Panc1 (cell line): ENCODE results near the gene MMP24OS. TPM values are rescaled to one million over a fixed set of nuclear protein-coding genes. Genes with fewer than 3 reads are reported as not detected.

Source experiments
- ATAC-seq: fragments of 200-7000 bp; cut with Tn5 transposase; 2 replicates; pipeline ENCODE4 v1.9.1; 2020; ENCODE audit warnings: mild to moderate bottlenecking, moderate library complexity
- BruUV-seq: library from RNA; stranded (reverse); fragments of 400-500 nt; replicated peaks from 2 replicates; lab custom pipeline; 2021; lab: Mats Ljungman, UMichigan
- CTCF ChIA-PET: fragments of 300-600 bp; sonication (Branson Sonifier 250); formaldehyde crosslinking; loops from one replicate; lab custom pipeline; 2022; ENCODE audit warnings: antibody characterized with exemption; lab: Charles Lee
- POLR2A ChIA-PET: fragments of 300-600 bp; sonication (Branson Sonifier 250); formaldehyde crosslinking; loops from one replicate; lab custom pipeline; 2022; ENCODE audit warnings: antibody characterized with exemption; lab: Charles Lee
- DNase-seq: peaks from one replicate; pipeline ENCODE4 v3.0.0-alpha.2; 2010; ENCODE audit warnings: low read depth, low spot score
- H3K27ac ChIP-seq: 2 replicates; pipeline ENCODE4 v1.5.1; 2011; ENCODE audit warnings: mild to moderate bottlenecking, low read length, inconsistent platforms
- H3K27me3 ChIP-seq: fragments of 200-500 bp; sonication (Bioruptor generic); 2 replicates; pipeline ENCODE4 v1.6.0; 2014; ENCODE audit warnings: low read length, inconsistent platforms; ENCODE audit not compliant: control insufficient read depth, insufficient read depth
- H3K36me3 ChIP-seq: fragments of 200-500 bp; sonication (Bioruptor generic); 2 replicates; pipeline ENCODE4 v1.5.1; 2014; ENCODE audit warnings: inconsistent platforms, mild to moderate bottlenecking, low read length, moderate library complexity; ENCODE audit not compliant: control insufficient read depth, insufficient read depth
- H3K4me1 ChIP-seq: 2 replicates; pipeline ENCODE4 v1.5.1; 2011; ENCODE audit warnings: inconsistent platforms, mild to moderate bottlenecking, low read length, moderate library complexity; ENCODE audit not compliant: control insufficient read depth, insufficient read depth
- H3K4me3 ChIP-seq, 2 experiments: 2 replicates each; pipeline ENCODE4 v1.5.1; 2011 to 2012; ENCODE audit warnings: low read depth in 2 of 2, low read length in 2 of 2, mild to moderate bottlenecking in 2 of 2, inconsistent platforms in 1 of 2, moderate library complexity in 1 of 2
- H3K9me3 ChIP-seq: fragments of 200-500 bp; sonication (Bioruptor generic); 2 replicates; pipeline ENCODE4 v1.5.1; 2014; ENCODE audit warnings: low read depth, mild to moderate bottlenecking, inconsistent platforms, low read length, moderate library complexity; ENCODE audit not compliant: control insufficient read depth, insufficient read depth
- POLR2AphosphoS5 ChIP-seq: IDR thresholded peaks from 2 replicates; pipeline ENCODE4 v1.6.1; 2012; ENCODE audit warnings: mild to moderate bottlenecking, low read depth, low read length, moderate library complexity
- SIN3A ChIP-seq: IDR thresholded peaks from 2 replicates; pipeline ENCODE4 v1.6.1; 2012; ENCODE audit warnings: low read depth, mild to moderate bottlenecking, low read length, moderate library complexity, borderline replicate concordance; ENCODE audit not compliant: insufficient read depth
- TCF7L2 ChIP-seq: IDR thresholded peaks from 2 replicates; pipeline ENCODE4 v1.6.1; 2011; ENCODE audit warnings: mild to moderate bottlenecking, low read depth, low read length, inconsistent platforms
- in situ Hi-C: cut with HindIII; loops from 2 replicates; pipeline ENCODE4 v1.10.0; 2016; ENCODE audit warnings: low sequenced_read_pairs, low pct_unique_long_range_greater_than_20kb
- intact Hi-C: fragments of 100-400 bp; cut with micrococcal nuclease; formaldehyde crosslinking; loops from one replicate; pipeline ENCODE4 v1.10.0; 2022; ENCODE audit not compliant: unreplicated experiment
- total RNA-seq: library from RNA; stranded (reverse); gene quantifications from one replicate; pipeline ENCODE4 v1.2.1, GENCODE V29; 2021; ENCODE audit not compliant: unreplicated experiment
- TF ChIP-seq, protein P1 (sequence below): fragments of 450-650 bp; IDR thresholded peaks from 2 replicates; pipeline ENCODE4 v1.5.1; 2017; ENCODE audit warnings: mild to moderate bottlenecking
- TF ChIP-seq, protein P2 (sequence below), 2 experiments: IDR thresholded peaks; 2 replicates each; pipeline ENCODE4 v1.6.1; 2011 to 2012; ENCODE audit warnings: low read depth in 2 of 2, control low read depth in 1 of 2, low read length in 1 of 2, mild to moderate bottlenecking in 1 of 2, moderate library complexity in 1 of 2; ENCODE audit not compliant: insufficient read depth in 1 of 2

MMP24OS gene
- total RNA-seq, 1 experiment from 2014 or later: 83.8 TPM

DNA sequence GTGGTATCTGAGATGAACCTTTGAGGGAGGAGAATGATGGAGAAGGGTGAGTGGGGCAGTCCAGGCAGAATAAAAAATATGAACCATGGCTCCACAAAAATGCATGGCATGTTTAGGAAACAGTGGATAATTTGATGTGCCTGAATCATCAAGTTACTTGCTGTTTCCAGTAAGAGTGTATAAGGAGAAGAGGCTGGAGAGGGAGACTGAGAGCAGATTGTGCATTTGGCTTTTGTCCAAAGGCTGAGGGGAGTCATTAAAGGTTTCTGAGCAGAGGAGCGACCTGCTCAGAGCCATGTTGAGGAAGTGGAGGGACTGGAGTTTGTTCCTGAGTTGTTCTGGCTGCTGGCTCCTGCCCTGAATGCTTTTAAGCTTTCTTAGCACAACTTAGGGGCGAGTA, 45.3 kb downstream of the MMP24OS start:
- Histone ChIP-seq H3K36me3 (no peaks in the 10 kb centered on the region), H3K27ac (no peak overlapping the region), H3K27me3 (peaks cover 6% of the 10 kb centered on the region; the same call in 1 of the 2 replicates), H3K9me3 (no peaks in the 10 kb centered on the region), H3K4me1 (no peaks in the 10 kb centered on the region), H3K4me3 (no peak overlapping the region)
- DNase-seq (no peak), ATAC-seq (no peak)
- TF ChIP-seq POLR2AphosphoS5 (no peak), SIN3A (no peak), TCF7L2 (no peak)
- TF ChIP-seq, protein P1, sequence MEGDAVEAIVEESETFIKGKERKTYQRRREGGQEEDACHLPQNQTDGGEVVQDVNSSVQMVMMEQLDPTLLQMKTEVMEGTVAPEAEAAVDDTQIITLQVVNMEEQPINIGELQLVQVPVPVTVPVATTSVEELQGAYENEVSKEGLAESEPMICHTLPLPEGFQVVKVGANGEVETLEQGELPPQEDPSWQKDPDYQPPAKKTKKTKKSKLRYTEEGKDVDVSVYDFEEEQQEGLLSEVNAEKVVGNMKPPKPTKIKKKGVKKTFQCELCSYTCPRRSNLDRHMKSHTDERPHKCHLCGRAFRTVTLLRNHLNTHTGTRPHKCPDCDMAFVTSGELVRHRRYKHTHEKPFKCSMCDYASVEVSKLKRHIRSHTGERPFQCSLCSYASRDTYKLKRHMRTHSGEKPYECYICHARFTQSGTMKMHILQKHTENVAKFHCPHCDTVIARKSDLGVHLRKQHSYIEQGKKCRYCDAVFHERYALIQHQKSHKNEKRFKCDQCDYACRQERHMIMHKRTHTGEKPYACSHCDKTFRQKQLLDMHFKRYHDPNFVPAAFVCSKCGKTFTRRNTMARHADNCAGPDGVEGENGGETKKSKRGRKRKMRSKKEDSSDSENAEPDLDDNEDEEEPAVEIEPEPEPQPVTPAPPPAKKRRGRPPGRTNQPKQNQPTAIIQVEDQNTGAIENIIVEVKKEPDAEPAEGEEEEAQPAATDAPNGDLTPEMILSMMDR: no peak
- TF ChIP-seq, protein P2, sequence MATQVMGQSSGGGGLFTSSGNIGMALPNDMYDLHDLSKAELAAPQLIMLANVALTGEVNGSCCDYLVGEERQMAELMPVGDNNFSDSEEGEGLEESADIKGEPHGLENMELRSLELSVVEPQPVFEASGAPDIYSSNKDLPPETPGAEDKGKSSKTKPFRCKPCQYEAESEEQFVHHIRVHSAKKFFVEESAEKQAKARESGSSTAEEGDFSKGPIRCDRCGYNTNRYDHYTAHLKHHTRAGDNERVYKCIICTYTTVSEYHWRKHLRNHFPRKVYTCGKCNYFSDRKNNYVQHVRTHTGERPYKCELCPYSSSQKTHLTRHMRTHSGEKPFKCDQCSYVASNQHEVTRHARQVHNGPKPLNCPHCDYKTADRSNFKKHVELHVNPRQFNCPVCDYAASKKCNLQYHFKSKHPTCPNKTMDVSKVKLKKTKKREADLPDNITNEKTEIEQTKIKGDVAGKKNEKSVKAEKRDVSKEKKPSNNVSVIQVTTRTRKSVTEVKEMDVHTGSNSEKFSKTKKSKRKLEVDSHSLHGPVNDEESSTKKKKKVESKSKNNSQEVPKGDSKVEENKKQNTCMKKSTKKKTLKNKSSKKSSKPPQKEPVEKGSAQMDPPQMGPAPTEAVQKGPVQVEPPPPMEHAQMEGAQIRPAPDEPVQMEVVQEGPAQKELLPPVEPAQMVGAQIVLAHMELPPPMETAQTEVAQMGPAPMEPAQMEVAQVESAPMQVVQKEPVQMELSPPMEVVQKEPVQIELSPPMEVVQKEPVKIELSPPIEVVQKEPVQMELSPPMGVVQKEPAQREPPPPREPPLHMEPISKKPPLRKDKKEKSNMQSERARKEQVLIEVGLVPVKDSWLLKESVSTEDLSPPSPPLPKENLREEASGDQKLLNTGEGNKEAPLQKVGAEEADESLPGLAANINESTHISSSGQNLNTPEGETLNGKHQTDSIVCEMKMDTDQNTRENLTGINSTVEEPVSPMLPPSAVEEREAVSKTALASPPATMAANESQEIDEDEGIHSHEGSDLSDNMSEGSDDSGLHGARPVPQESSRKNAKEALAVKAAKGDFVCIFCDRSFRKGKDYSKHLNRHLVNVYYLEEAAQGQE (IDR thresholded peaks at IDR 0.05; ENCODE audit: insufficient read depth in 1 of 2, low read depth in 2 of 2, low read length in 1 of 2): no peak
- CTCF ChIA-PET: no interaction called here
- no TSS peak for BruUV-seq
- intact Hi-C loops: no loop called here
- POLR2A ChIA-PET: no interaction called here
- in situ Hi-C loops: no loop called here

DNA sequence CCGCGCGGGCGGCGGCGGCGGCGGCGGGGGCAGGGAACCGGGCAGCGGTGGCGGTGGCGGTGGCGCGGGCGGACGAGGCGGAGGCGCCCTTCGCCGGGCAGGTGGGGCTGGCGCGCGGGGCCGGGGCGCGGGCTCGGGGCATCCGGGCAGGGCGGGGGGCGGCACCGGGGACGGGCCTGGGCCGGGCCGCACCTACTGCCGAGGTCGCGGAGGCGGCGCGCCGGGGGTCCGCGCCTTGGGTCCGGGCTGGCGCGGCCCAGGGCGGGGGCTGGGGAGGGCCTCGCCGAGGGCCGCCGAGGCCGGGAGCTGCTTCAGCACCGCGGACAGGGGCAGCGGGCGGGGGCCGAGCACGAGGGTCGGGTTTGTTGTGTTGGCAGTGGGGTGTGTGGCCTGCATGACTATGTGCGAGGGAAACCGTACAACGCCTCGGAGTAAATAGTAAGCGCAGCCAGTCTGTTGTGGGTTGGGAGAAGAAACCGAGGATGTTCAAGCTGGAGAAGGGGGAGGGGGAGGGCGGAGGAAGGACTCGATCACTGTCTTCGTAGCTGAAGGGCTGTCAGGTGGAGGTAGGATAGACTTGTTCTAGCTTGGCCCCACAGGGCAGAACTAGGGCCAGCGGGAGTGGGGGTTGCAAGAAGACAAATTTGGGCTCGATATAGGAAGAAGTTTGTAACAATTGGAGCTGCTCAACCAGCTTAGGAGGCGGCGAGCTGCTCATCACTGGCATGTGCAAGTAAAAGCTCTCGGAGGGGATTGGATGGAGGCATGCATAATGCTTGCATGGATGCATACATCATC, 50.8 kb downstream of the MMP24OS start:
- Histone ChIP-seq H3K9me3 (no peaks in the 10 kb centered on the region), H3K36me3 (no peaks in the 10 kb centered on the region), H3K27ac (no peak overlapping the region), H3K27me3 (peaks cover 17% of the 10 kb centered on the region), H3K4me1 (no peaks in the 10 kb centered on the region), H3K4me3 (peak overlapping the region; percentile 16 to 45)
- CTCF ChIA-PET: interaction anchor here (0.7 kb wide), 1 partner anchor 364 kb away, joined by 5 read pairs; no protein-coding TSS in a partner anchor
- POLR2A ChIA-PET: interaction anchor here (0.6 kb wide), 1 partner anchor 36 kb away, joined by 7 read pairs; no protein-coding TSS in a partner anchor
- TF ChIP-seq, protein P1: no peak
- TF ChIP-seq, protein P2 (IDR thresholded peaks at IDR 0.05; ENCODE audit: insufficient read depth in 1 of 2, low read depth in 2 of 2, low read length in 1 of 2): peak; percentile 95 to 97
- TF ChIP-seq SIN3A: 0 out of 2 replicates have a peak, but pooled peaks have one; percentile 87
- in situ Hi-C loops (no loop called here), intact Hi-C loops (no loop called here)
- peak; percentile 81 for ATAC-seq
- DNase-seq: no peak
- BruUV-seq: no TSS peak
